Measurements from ENCODE around the gene SYT11. TPM values are rescaled to one million over a fixed set of nuclear protein-coding genes. Genes with fewer than 3 reads are reported as not detected.

Gene SYT11
- total and polyA plus RNA-seq, 4 donors = 0.49 to 1.2 (median 0.76) TPM

DNA sequence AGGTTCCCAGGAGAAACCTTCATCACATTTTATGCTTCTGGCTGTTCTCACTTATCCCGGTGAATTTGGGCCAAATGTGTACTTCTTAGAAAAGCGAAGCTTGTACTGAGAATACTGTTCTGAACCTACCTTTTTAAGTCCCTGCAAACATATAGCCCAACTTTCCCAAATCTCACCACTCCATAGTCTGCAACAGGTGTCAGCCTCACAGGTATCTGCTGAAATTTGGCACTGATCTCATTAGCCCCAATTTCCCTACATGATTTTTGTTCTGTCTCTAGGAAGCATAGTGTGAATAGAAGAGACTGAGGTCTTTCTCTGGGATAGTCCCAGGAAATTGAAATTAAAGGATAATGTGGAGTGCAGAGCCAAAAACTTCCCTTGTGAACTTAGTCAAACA lies 40.3 kb downstream of the SYT11 start:
- no peak overlapping the region for H3K9ac ChIP-seq (ENCODE audit: low read depth in 1 of 2, low read length in 2 of 2)
- 99% methylated on average over 2 of the region's 2 CpGs for WGBS
- TF ChIP-seq, protein P1, sequence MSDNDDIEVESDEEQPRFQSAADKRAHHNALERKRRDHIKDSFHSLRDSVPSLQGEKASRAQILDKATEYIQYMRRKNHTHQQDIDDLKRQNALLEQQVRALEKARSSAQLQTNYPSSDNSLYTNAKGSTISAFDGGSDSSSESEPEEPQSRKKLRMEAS (IDR thresholded peaks at IDR 0.05) = no peak
- TF ChIP-seq, protein P2, sequence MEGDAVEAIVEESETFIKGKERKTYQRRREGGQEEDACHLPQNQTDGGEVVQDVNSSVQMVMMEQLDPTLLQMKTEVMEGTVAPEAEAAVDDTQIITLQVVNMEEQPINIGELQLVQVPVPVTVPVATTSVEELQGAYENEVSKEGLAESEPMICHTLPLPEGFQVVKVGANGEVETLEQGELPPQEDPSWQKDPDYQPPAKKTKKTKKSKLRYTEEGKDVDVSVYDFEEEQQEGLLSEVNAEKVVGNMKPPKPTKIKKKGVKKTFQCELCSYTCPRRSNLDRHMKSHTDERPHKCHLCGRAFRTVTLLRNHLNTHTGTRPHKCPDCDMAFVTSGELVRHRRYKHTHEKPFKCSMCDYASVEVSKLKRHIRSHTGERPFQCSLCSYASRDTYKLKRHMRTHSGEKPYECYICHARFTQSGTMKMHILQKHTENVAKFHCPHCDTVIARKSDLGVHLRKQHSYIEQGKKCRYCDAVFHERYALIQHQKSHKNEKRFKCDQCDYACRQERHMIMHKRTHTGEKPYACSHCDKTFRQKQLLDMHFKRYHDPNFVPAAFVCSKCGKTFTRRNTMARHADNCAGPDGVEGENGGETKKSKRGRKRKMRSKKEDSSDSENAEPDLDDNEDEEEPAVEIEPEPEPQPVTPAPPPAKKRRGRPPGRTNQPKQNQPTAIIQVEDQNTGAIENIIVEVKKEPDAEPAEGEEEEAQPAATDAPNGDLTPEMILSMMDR (IDR thresholded peaks at IDR 0.05; ENCODE audit: low read depth, low read length, missing input control) = no peak
- TF ChIP-seq YY1 (IDR thresholded peaks at IDR 0.05) = no peak
- no peak for TF ChIP-seq GABPA (IDR thresholded peaks at IDR 0.05 in 1 of 2, conservative IDR thresholded peaks at IDR 0.05 in 1 of 2)
- TF ChIP-seq FOXA1 (IDR thresholded peaks at IDR 0.05) = no peak
- no peak for TF ChIP-seq NR2F2 (IDR thresholded peaks at IDR 0.05)
- TF ChIP-seq EGR1 (IDR thresholded peaks at IDR 0.05; ENCODE audit: low read depth in 2 of 2) = no peak
- TF ChIP-seq RAD21 (IDR thresholded peaks at IDR 0.05) = no peak
- no peak for TF ChIP-seq RXRA (IDR thresholded peaks at IDR 0.05)
- TF ChIP-seq SP1 (IDR thresholded peaks at IDR 0.05) = no peak
- TF ChIP-seq HNF4A (conservative IDR thresholded peaks at IDR 0.05) = no peak
- TF ChIP-seq HNF4G (IDR thresholded peaks at IDR 0.05) = no peak
- TF ChIP-seq JUND (IDR thresholded peaks at IDR 0.05) = no peak
- H3K9me3 ChIP-seq (ENCODE audit: control insufficient read depth in 4 of 4, low read length in 3 of 4) = no peaks in the 10 kb centered on the region
- peaks cover 17 to 49% (median 43%) of the 10 kb centered on the region in 4 donors for H3K36me3 ChIP-seq (ENCODE audit: control insufficient read depth in 4 of 4, insufficient read depth in 3 of 4, low read depth in 1 of 4, low read length in 3 of 4)
- no peak for DNase-seq (ENCODE audit: low spot score)
- no peak overlapping the region for H3K4me3 ChIP-seq (ENCODE audit: low read depth in 1 of 3, low read length in 3 of 3)
- no peaks in the 10 kb centered on the region for H3K4me1 ChIP-seq (ENCODE audit: control insufficient read depth in 4 of 4, insufficient read depth in 4 of 4, low read length in 3 of 4)
- no peak overlapping the region for H3K27ac ChIP-seq (ENCODE audit: low read depth in 1 of 2, low read length in 2 of 2)
- no peaks in the 10 kb centered on the region for H3K27me3 ChIP-seq (ENCODE audit: control insufficient read depth in 4 of 4, insufficient read depth in 4 of 4, low read length in 3 of 4)

DNA sequence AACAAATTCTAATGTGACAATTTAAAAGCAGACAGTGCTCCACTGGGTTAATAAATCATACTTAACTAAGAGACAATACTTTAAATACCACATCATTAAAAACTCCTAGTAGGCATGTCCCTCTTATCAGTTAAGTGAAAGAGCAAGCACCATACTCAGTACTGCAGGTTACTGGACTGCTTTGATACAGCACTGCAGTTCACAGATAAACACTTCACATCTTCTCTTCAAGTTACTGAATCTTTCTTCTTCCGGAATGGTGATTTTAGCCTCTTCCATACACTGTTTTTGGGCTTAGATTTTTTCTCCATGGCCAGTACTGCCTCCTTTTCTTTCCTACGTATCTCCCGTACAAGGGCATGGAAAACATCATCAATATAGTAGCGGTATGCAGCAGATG lies 40.8 kb downstream of the SYT11 start:
- Histone ChIP-seq H3K27me3 (ENCODE audit: control insufficient read depth in 4 of 4, insufficient read depth in 4 of 4, low read length in 3 of 4) (no peaks in the 10 kb centered on the region), H3K4me1 (ENCODE audit: control insufficient read depth in 4 of 4, insufficient read depth in 4 of 4, low read length in 3 of 4) (no peaks in the 10 kb centered on the region), H3K4me3 (ENCODE audit: low read depth in 1 of 3, low read length in 3 of 3) (no peak overlapping the region), H3K27ac (ENCODE audit: low read depth in 1 of 2, low read length in 2 of 2) (no peak overlapping the region), H3K9me3 (ENCODE audit: control insufficient read depth in 4 of 4, low read length in 3 of 4) (no peaks in the 10 kb centered on the region), H3K36me3 (ENCODE audit: control insufficient read depth in 4 of 4, insufficient read depth in 3 of 4, low read depth in 1 of 4, low read length in 3 of 4) (peaks cover 18 to 54% (median 44%) of the 10 kb centered on the region in 4 donors), H3K9ac (ENCODE audit: low read depth in 1 of 2, low read length in 2 of 2) (no peak overlapping the region)
- TF ChIP-seq FOXA2 (IDR thresholded peaks at IDR 0.05) (no peak), RXRA (IDR thresholded peaks at IDR 0.05) (no peak), HNF4G (IDR thresholded peaks at IDR 0.05) (no peak), HNF4A (conservative IDR thresholded peaks at IDR 0.05) (no peak), NR2F2 (IDR thresholded peaks at IDR 0.05) (no peak), FOXA1 (IDR thresholded peaks at IDR 0.05) (no peak), GABPA (IDR thresholded peaks at IDR 0.05 in 1 of 2, conservative IDR thresholded peaks at IDR 0.05 in 1 of 2) (no peak), TAF1 (conservative IDR thresholded peaks at IDR 0.05) (no peak), YY1 (IDR thresholded peaks at IDR 0.05) (no peak), SP1 (IDR thresholded peaks at IDR 0.05) (no peak), JUND (IDR thresholded peaks at IDR 0.05) (no peak)
- TF ChIP-seq, protein P1 (IDR thresholded peaks at IDR 0.05) = no peak
- TF ChIP-seq, protein P3, sequence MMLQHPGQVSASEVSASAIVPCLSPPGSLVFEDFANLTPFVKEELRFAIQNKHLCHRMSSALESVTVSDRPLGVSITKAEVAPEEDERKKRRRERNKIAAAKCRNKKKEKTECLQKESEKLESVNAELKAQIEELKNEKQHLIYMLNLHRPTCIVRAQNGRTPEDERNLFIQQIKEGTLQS (IDR thresholded peaks at IDR 0.05) = no peak
- TF ChIP-seq, protein P4, sequence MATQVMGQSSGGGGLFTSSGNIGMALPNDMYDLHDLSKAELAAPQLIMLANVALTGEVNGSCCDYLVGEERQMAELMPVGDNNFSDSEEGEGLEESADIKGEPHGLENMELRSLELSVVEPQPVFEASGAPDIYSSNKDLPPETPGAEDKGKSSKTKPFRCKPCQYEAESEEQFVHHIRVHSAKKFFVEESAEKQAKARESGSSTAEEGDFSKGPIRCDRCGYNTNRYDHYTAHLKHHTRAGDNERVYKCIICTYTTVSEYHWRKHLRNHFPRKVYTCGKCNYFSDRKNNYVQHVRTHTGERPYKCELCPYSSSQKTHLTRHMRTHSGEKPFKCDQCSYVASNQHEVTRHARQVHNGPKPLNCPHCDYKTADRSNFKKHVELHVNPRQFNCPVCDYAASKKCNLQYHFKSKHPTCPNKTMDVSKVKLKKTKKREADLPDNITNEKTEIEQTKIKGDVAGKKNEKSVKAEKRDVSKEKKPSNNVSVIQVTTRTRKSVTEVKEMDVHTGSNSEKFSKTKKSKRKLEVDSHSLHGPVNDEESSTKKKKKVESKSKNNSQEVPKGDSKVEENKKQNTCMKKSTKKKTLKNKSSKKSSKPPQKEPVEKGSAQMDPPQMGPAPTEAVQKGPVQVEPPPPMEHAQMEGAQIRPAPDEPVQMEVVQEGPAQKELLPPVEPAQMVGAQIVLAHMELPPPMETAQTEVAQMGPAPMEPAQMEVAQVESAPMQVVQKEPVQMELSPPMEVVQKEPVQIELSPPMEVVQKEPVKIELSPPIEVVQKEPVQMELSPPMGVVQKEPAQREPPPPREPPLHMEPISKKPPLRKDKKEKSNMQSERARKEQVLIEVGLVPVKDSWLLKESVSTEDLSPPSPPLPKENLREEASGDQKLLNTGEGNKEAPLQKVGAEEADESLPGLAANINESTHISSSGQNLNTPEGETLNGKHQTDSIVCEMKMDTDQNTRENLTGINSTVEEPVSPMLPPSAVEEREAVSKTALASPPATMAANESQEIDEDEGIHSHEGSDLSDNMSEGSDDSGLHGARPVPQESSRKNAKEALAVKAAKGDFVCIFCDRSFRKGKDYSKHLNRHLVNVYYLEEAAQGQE (IDR thresholded peaks at IDR 0.05) = no peak
- TF ChIP-seq, protein P5, sequence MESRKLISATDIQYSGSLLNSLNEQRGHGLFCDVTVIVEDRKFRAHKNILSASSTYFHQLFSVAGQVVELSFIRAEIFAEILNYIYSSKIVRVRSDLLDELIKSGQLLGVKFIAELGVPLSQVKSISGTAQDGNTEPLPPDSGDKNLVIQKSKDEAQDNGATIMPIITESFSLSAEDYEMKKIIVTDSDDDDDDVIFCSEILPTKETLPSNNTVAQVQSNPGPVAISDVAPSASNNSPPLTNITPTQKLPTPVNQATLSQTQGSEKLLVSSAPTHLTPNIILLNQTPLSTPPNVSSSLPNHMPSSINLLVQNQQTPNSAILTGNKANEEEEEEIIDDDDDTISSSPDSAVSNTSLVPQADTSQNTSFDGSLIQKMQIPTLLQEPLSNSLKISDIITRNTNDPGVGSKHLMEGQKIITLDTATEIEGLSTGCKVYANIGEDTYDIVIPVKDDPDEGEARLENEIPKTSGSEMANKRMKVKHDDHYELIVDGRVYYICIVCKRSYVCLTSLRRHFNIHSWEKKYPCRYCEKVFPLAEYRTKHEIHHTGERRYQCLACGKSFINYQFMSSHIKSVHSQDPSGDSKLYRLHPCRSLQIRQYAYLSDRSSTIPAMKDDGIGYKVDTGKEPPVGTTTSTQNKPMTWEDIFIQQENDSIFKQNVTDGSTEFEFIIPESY (IDR thresholded peaks at IDR 0.05) = no peak
- 95% methylated on average over 4 of the region's 4 CpGs for WGBS
- DNase-seq (ENCODE audit: low spot score) = no peak
